Keratinocyte (primary cell): ENCODE measurements around the gene CEMIP2.

Experiments
- EZH2 ChIP-seq: IDR thresholded peaks from one replicate; pipeline ENCODE4 v1.6.1; 2012; ENCODE audit warnings: inconsistent platforms, mild to moderate bottlenecking, low read length, moderate library complexity
- TF ChIP-seq, protein P1 (sequence below), 3 experiments: IDR thresholded peaks in 1 of 3; conservative IDR thresholded peaks in 1 of 3; optimal IDR thresholded peaks in 1 of 3; 2 replicates in 2 of 3; 3 replicates in 1 of 3; pipeline versions ENCODE3 to v1.5.1; 2011; ENCODE audit warnings: low read length in 3 of 3, mild to moderate bottlenecking in 3 of 3, moderate library complexity in 2 of 3, control low read depth in 1 of 3, inconsistent platforms in 1 of 3; ENCODE audit not compliant: insufficient read depth in 2 of 3; ENCODE audit errors: extremely low read depth in 1 of 3

- TF ChIP-seq, protein P1, sequence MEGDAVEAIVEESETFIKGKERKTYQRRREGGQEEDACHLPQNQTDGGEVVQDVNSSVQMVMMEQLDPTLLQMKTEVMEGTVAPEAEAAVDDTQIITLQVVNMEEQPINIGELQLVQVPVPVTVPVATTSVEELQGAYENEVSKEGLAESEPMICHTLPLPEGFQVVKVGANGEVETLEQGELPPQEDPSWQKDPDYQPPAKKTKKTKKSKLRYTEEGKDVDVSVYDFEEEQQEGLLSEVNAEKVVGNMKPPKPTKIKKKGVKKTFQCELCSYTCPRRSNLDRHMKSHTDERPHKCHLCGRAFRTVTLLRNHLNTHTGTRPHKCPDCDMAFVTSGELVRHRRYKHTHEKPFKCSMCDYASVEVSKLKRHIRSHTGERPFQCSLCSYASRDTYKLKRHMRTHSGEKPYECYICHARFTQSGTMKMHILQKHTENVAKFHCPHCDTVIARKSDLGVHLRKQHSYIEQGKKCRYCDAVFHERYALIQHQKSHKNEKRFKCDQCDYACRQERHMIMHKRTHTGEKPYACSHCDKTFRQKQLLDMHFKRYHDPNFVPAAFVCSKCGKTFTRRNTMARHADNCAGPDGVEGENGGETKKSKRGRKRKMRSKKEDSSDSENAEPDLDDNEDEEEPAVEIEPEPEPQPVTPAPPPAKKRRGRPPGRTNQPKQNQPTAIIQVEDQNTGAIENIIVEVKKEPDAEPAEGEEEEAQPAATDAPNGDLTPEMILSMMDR (optimal IDR thresholded peaks at IDR 0.05 in 1 of 3, IDR thresholded peaks at IDR 0.05 in 1 of 3, conservative IDR thresholded peaks at IDR 0.05 in 1 of 3; ENCODE audit: extremely low read depth in 1 of 3, insufficient read depth in 2 of 3, low read length in 3 of 3), result no peak
- no peak for TF ChIP-seq EZH2
Measured at GRCh38 chr9:71687676-71688075, 80.6 kb downstream of the CEMIP2 start.
